AG09319 (cell line): Measurements from ENCODE around the gene GNAQ.

Source experiments
- DNase-seq: peaks from one replicate; pipeline ENCODE4 v3.0.0-alpha.2; 2010; ENCODE audit warnings: low read depth; ENCODE audit errors: extremely low read depth
- CTCF ChIP-seq: IDR thresholded peaks from 2 replicates; pipeline ENCODE4 v1.5.1; 2011; ENCODE audit warnings: low read depth, mild to moderate bottlenecking, inconsistent platforms, low read length, moderate library complexity

Gene GNAQ

GRCh38 chr9:77735494-77735893, 296.1 kb downstream of the GNAQ start:
- TF ChIP-seq CTCF: no peak
- no peak for DNase-seq

GRCh38 chr9:77731930-77732329, 299.7 kb downstream of the GNAQ start:
- no peak for TF ChIP-seq CTCF
- no peak for DNase-seq

GRCh38 chr9:77731008-77731698, 300.5 kb downstream of the GNAQ start:
- no peak for TF ChIP-seq CTCF
- DNase-seq: no peak

- no peak for TF ChIP-seq CTCF
- no peak for DNase-seq
Observed at GRCh38 chr9:77729177-77729576, 302.4 kb downstream of the GNAQ start.

- DNase-seq: no peak
- TF ChIP-seq CTCF: no peak
Observed at GRCh38 chr9:77726814-77727213, 304.8 kb downstream of the GNAQ start.

GRCh38 chr9:77726289-77726688, 305.3 kb downstream of the GNAQ start:
- no peak for DNase-seq
- TF ChIP-seq CTCF: no peak

GRCh38 chr9:77725820-77726219, 305.8 kb downstream of the GNAQ start:
- TF ChIP-seq CTCF: no peak
- DNase-seq: no peak
